GM19239 (cell line): ENCODE measurements around the gene SEC22A.

Experiments used
- DNase-seq: peaks from one replicate; pipeline ENCODE4 v3.0.0; 2011; ENCODE audit warnings: low spot score; ENCODE audit not compliant: insufficient read length
- FAIRE-seq: peaks from 2 replicates; lab custom pipeline; 2011; peaks lifted over from hg19 to GRCh38; lab: Jason Lieb, UNC

SEC22A gene, protein sequence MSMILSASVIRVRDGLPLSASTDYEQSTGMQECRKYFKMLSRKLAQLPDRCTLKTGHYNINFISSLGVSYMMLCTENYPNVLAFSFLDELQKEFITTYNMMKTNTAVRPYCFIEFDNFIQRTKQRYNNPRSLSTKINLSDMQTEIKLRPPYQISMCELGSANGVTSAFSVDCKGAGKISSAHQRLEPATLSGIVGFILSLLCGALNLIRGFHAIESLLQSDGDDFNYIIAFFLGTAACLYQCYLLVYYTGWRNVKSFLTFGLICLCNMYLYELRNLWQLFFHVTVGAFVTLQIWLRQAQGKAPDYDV

DNA sequence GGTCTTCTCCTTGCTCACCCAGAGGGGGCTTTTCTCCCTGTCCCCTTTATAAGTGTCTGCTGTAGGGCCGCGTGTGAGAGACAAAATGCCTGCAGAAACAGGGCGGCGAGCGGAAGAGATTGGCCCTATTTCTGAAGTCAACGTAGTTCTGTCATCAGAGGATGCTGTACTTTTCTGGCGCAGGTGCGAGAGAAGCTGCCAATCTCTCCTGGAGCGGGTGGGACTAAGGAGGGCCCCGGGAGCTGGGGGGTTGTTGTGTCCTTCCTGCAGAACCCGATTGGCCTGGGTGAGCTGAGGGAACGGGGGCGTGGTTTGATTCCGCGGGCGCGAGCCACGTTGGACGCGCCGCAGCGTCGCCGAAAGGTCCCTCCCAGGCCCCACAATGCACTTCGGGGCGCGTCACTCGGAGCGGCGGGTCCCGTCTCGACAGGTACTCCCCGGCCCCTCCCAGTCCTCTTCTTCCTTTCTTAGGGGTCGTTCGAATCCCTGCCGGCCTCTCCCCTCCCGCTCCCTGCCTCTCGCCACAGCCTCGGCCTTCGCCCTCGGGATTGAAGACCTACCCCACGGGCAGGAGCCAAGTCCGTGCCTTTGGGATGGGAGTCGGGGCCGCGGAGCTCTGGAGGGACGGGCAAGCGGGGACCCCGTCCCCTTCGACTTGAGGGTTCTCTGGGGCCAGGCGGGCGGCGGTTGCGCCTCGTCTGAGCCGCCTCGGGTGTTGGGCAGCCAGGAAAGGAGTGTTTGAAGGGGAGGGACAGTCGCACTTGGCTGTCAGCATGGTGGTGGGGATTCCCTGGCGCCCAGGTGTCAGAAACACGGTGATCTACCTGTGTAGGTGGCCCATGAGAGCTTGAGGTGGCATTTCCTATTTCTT is at the start of gene SEC22A:
SEC22A (plus strand) TSS at position 387 of the 871 bp plus-strand sequence. CDS start 7,275 bp downstream, outside the sequence.
- DNase-seq (peak; percentile 85), FAIRE-seq (peak; percentile 97)

DNA sequence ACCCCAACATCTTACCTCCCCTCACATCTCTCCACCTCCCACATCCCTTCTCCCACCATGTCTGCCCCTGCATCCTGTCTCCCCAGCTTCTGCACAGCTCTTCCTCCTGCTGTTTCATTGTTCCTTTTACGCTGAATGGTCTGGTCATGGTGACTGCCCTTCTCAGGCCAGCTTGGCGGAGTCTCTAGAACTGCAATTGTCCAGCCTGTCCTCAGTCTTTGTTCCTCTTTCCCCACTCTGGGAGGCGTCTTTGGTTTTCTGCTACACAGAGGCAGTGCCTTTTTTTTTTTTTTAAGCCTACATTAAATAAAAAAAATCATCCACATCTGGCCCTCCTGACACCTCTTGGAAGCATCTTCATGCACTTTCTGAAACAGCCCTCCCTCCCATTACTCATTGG is 49.1 kb upstream of the SEC22A start:
- DNase-seq (no peak), FAIRE-seq (peak; percentile 87)

DNA sequence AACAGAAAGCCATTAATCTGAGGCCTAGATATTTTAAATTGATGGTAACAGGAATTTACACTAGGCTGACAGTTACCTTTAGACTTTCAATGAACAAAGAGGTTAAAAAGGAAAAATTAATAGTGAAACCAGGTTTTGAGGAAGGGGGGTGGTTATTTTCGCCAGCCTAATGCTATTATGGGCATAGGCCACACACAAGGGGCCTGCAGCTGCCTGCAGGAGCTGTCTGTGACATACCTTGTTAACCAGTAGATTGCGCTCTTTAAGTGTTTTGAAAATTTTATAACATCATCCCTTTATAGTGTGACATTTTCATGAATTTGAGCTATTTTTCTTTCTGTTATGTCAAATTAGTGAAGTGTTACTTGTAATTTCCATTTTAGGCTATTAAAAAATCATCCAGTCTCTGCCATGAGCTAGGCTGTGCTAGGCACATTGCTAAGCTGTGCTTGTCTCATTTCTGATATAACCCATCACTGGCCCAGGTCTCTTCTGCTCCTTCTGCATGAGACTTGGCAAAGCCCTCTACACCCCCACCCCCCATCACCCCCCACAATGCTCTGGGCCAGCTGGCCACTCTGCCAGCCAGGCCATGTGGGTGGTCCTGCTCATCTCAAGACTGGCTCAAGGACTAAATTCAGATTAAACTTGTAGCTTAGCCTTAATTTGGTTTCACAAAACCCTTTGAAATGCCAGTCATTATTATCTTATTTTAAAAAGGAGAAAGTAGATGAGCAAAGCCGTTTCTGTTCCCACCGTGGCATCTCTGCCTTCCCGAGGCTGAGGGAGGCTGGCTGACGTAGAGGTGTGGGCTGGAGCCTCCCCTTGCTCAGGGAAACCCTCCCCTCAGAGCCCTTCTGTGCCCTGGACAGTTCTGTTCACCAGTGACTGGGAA is 48.4 kb upstream of the SEC22A start:
- DNase-seq (no peak), FAIRE-seq (peak; percentile 55)

GRCh38 chr3:123154020-123154985 is 47.4 kb upstream of the SEC22A start:
- FAIRE-seq (no peak), DNase-seq (no peak)

DNA sequence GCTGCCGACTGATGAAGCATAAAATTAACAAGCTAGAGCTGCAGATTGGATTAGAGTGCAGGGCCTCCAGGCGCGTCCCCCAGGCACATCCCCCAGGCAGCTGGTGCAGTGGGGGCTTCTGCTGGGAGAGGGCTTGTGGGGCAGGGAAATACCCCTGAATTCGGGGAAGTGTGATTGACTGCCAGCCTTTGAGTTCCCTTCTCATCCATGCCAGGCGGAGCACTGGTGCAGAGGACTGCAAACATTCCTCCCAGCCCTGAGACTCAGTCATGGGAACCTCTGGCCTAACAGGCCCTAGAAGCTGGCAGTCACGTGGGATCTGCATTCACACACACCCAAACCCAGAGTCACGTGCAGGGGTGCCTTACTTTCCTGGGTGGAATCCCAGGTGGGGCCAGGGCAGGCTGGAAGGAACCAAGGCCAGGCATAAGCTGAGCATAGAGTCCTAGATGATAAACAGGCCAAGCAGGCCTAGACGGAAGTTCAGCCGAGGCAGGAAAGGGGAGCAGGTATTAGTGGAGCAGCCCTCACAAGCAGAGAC is 46.2 kb upstream of the SEC22A start:
- no peak for DNase-seq
- FAIRE-seq: no peak

- no peak for DNase-seq
- no peak for FAIRE-seq
These were observed 45.3 kb upstream of the SEC22A start for GRCh38 chr3:123156276-123156995.

- no peak for DNase-seq
- no peak for FAIRE-seq
These were observed 44.5 kb upstream of the SEC22A start for GRCh38 chr3:123157209-123157597.

DNA sequence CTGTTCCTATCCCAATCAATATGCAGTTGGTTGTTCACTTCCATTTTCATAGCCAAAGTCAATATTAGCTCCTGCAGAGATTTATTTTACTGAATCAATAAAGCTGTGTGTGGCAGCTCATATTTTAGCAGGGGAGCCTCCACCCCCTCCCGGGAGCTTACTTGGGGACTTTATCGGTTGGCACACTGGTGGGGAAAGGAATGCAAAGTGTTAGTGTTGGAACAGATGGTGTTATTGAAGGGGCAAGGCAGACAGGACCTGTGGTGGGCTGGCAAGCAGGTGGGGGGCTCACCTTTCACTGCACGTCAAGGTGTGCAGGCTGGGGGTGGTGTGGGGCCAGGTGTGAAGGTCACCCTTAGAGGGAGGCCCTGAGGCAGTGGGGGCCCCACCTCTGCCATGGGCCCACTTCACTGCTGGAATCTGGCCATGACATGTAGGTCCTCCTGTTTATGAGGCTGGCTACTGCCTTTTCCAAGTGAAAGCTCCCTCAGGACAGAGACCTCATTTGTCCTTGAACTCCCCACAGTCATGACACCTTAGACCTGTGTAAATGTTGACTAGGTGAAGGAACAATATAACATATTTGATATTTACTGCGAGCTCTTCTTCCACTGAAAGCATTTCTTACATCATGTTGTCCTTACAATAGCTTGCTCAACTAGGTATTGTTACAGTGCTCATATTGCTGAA is 44.0 kb upstream of the SEC22A start:
- DNase-seq (no peak), FAIRE-seq (no peak)

GRCh38 chr3:123158330-123158729 is 43.4 kb upstream of the SEC22A start:
- no peak for FAIRE-seq

DNA sequence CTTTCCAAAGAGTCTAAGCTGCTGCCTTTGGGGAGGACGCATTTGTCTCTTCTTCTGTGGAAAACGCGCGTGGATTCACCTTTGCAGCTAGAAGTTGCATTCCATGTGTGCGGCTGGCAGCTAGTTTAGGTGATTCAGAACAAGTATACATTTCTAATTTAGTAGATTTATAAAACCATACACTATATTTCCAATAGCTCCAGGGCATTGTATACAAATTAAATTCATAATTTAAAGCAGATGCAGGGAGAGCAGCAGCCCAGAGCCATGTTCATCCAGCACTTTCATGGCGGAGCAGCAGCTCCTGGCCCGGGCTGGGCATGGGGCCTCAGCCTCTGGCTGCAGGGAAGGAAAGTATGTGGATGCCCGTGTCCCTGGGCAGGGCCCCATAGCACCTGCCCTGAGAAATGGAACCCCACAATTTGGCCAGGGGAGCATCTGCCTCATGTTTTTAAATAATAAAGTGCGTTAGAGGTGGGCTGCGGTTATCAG is 42.8 kb upstream of the SEC22A start:
- no peak for DNase-seq
- no peak for FAIRE-seq

More at GRCh38 chr3:123158330-123158729, 43.4 kb upstream of the SEC22A start:
- no peak for DNase-seq

GRCh38 chr3:123159926-123160635 is 41.7 kb upstream of the SEC22A start:
- no peak for DNase-seq
- no peak for FAIRE-seq

DNA sequence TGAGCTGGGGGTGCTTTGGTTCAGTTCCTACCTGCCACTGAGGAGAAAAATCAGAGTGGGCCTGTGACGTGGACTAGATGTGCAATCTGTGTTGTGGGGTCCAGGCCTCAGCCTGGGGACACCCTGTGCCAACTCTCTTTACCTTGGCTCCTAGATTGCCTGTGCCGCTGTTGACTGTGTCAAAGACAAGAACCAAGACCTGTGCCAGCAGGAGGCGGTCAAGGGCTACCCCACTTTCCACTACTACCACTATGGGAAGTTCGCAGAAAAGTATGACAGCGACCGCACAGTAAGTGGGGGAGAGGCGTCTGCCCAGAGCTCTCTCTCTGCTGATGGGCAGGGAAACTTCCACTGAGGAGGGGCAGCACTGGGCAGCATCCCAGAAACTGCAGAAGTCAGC is 40.6 kb upstream of the SEC22A start:
- DNase-seq: no peak
- FAIRE-seq: no peak

GRCh38 chr3:123163141-123163540 is 38.6 kb upstream of the SEC22A start:
- no peak for FAIRE-seq
- no peak for DNase-seq

GRCh38 chr3:123165163-123165562 is 36.6 kb upstream of the SEC22A start:
- FAIRE-seq: no peak
- DNase-seq: no peak

DNA sequence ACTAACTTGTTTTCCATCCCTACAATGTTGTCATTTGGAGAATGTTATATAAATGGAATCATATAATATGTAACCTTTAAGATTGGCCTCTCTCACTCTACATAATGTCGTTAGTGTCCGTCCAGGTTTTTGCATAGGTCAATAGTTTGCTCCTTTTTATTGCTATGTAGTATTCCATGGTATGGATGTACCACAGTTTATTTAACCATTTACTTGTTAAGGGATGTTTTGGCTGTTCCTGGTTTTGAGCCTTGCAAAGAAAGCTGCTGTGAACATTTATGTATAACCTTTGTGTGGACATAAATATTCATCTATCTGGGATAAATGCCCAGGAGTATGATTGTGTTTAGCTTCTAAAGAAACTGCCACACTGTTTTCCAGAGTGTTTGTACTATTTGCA is 34.1 kb upstream of the SEC22A start:
- DNase-seq (no peak), FAIRE-seq (no peak)

- FAIRE-seq: no peak
- DNase-seq: no peak
These were observed 33.6 kb upstream of the SEC22A start for GRCh38 chr3:123168122-123168521.

GRCh38 chr3:123168605-123169004 is 33.1 kb upstream of the SEC22A start:
- DNase-seq: no peak
- no peak for FAIRE-seq
